GM12872 (cell line): ENCODE results near the gene CACNA1H.

Experiments used
- TF ChIP-seq, protein P1 (sequence below): IDR thresholded peaks from 3 replicates; pipeline ENCODE4 v1.5.1; 2011; ENCODE audit warnings: low read depth, mild to moderate bottlenecking, low read length, moderate library complexity; ENCODE audit not compliant: insufficient read depth

CACNA1H gene

DNA sequence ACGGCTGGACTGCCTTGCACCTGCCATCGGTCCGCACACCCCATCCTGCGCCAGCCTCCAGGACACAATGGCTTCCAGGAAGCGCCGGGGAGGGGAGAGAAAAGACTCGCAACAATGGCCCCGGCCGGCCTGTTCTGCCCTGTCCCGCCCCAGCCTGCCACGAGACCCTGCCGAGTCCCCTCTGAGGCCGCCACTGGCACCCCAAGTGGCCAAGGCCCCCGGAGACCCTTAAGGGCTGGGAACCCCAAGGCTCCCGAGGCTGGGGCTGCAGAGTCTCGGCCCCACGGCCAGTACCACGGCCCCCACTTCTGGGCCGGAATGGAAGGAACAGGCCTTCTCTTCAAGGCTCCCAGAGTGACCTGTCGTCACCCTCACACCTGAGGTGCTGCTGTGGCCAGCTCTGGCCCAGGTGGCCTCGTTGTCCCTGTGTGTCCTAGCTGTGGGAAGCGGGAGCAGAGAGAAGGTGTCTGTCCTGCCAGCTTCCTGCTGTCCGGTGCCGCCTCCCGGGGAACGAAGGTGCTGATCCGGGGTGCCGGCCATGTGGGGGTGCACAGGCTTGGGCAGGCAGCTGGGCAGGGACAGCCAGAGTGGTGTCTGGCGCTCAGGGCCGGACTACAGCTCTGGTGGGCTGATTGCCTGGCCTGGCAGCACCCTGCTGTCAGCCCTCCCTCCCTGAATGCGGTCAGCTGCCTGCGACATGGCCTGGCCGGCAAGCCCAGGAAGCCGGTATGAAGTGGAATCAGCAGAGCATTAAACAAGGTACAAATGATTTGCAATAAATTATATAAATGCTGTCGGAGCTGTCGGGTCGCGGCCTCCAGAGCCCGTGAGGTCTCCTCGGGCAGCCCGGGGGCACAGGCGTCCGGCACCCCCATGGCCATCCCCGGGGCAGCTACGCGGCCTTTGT, 8.2 kb upstream of the CACNA1H start:
- TF ChIP-seq, protein P1, sequence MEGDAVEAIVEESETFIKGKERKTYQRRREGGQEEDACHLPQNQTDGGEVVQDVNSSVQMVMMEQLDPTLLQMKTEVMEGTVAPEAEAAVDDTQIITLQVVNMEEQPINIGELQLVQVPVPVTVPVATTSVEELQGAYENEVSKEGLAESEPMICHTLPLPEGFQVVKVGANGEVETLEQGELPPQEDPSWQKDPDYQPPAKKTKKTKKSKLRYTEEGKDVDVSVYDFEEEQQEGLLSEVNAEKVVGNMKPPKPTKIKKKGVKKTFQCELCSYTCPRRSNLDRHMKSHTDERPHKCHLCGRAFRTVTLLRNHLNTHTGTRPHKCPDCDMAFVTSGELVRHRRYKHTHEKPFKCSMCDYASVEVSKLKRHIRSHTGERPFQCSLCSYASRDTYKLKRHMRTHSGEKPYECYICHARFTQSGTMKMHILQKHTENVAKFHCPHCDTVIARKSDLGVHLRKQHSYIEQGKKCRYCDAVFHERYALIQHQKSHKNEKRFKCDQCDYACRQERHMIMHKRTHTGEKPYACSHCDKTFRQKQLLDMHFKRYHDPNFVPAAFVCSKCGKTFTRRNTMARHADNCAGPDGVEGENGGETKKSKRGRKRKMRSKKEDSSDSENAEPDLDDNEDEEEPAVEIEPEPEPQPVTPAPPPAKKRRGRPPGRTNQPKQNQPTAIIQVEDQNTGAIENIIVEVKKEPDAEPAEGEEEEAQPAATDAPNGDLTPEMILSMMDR: no peak

DNA sequence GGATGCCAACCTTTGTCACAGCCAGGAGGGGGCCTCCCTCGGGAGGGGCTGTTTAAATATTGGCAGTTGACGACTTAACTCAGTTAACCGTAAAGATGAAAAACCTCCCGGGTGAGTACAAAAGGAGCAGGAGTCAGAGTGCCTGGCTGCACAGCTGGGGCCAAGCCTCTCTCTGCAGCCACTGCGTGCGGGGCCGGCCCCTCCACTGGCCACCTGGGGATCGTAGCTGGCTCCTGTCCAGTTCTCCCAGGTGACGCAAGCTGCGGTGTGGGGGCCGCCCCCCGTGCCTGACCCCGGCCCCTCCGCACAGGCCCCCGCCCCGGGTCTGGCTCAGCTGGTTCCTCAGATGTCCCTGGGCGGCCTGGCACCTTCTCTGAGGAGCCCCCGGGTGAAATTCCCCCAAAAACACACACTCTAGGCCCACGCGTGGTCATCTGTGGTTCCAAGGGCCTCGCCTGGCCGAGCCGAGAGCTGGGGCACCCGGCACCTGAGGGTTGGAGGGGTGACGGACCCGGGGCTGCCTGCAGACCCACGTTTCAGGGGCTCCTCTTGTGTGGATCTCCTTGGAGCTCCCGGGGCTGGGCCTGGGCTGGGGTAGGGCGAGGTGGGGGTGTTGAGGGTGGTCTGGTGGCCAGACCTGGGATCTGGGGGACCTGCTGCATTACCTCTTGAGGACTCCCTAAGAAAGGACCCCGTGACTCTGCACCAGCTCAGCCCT, 7.4 kb upstream of the CACNA1H start:
- TF ChIP-seq, protein P1: no peak

DNA sequence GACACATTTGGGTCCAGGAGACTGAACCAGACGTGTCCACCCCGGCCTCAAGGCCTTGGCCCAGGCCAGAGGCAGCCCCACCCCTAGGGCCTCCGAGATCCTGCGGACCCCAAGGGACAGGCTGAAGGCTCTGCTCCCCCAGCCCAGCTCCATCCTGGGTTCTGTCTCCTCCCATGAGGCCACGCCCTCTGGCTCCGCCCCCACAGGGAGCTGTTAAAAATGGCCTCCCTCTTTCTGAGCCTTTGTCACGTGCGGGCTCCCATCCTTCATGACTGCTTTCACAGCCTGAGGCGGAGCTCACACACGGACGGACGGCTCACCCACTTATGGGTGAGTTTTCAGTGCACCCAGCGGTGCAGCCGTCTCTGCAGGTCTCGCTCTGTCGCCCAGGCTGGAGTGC, 6.5 kb upstream of the CACNA1H start:
- TF ChIP-seq, protein P1: no peak

DNA sequence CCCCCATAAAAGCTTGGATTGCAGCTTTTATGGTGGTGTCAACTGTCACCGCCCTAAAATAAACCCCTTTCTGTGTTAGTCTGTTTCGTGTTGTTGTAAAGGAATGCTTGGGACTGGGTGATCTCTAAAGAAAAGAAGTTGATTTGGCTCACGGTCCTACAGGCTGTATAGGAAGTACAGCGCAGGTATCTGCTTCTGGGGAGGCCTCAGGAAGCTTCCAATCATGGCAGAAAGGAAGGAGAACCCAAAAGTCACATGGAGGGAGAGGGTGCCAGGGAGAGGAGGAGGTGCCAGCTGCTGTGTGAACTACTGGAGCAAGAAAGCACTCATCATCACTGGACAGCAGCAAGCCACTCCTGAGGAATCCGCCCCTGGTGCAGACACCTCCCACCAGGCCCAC, 5.9 kb upstream of the CACNA1H start:
- TF ChIP-seq, protein P1: no peak

DNA sequence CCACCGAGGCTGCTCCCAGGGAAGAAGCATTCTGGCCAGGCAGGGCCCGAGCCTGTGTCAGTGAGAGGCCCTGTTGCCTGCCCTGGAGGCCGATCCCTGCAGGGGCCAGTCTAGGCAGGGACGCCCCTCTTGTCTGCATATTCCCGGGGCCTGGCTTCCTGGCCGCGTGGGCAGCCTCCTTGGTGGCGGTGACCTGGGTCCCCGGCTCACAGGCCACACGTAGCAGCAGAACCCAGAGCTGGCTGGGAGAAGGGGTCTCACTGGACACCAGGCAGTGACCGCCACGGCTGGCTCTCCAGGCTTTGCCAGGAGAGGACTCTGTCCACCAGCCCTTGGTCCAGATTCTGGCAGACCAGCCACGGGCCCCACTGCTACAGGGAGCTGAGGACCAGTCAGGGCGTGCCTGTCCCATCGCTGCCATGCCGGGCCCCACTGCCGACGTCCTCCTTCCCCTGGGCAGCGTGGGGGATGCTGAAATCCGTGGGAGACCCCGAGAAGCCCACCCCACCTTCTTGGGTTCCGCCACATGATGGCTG, 3.7 kb upstream of the CACNA1H start:
- TF ChIP-seq, protein P1: no peak

DNA sequence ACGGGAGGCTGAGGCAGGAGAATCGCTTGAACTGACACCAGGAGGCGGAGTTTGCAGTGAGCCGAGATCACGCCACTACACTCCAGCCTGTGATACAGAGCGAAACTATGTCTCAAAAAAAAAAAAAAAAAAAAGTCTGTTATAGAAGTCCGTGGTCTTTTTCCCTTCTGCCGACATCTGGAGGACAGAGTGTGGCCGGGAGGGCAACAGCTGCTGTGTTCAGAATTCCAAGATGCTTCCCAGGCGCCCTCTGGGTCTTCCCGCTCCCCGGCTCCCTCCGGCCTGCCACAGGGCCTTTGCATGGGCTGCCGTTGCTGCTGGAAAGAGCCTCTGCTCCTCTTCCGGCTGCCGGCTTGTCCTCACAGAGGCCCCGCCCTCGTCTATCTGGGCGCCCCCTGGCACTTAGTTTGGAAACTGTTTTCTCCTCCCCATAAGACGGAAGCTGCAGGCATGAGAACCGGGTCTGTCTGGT, 2.4 kb upstream of the CACNA1H start:
- TF ChIP-seq, protein P1: no peak

DNA sequence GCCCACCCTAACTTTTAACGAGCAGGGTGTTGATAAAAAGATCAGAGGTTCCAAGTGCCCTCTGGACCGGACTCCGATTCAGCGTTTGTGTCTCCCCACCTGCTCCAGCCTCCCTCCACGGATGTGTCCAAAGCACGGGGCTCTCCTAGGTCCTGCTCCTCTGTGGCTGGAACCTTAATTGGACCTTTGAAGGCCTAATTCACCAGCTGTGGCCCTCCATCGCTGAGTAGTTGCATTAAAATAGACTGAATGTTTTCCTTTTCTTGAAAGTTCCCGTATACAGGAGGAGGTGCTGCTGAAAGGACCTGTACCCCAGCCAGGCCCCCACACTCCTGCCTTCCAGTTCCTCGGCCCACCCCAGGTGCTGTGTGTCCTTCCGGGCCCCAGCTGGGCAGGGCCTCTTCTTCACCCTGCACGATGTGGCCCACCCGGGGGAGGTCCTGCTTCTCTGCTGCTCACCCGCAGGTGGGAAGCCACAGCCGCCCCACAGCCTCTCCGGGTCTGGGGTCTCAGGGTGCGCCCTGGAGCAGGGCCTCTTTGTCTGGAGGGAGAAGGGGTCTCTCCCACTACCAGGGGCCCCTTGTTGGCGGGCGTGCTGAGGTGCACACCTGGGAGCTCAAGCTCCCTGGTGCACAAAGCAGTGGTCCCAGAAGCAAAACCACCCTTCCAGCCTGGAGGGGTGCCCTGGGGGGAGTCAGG, 1.3 kb upstream of the CACNA1H start:
- TF ChIP-seq, protein P1: no peak
